Stomach (tissue), 4 donors: ENCODE measurements around the gene PRKACA.

ENCODE experiments used
- CTCF ChIP-seq, 7 experiments: fragments of 450-650 bp in 4 of 7; fragments of 200-600 bp in 3 of 7; sonication (generic) in 3 of 7; IDR thresholded peaks; one replicate each; pipeline ENCODE4 v1.5.1; 2016 to 2019; ENCODE audit warnings: antibody characterized with exemption in 7 of 7, control low read depth in 2 of 7, mild to moderate bottlenecking in 1 of 7
- EP300 ChIP-seq: sonication (generic); formaldehyde crosslinking; IDR thresholded peaks from one replicate; pipeline ENCODE4 v1.6.1; 2017; ENCODE audit warnings: antibody characterized with exemption
- POLR2A ChIP-seq, 4 donors: fragments of 450-650 bp; IDR thresholded peaks; one replicate each; pipeline ENCODE4 v1.6.1; 2016; ENCODE audit warnings: antibody characterized with exemption in 4 of 4, control low read depth in 2 of 4, mild to moderate bottlenecking in 1 of 4, moderate library complexity in 1 of 4
- POLR2AphosphoS5 ChIP-seq, 3 donors: sonication (generic); formaldehyde crosslinking; IDR thresholded peaks; one replicate each; pipeline ENCODE4 v1.6.1; 2016; ENCODE audit warnings: antibody characterized with exemption in 3 of 3

GRCh38 chr19:14160017-14160703, 42.6 kb upstream of the PRKACA start:
- no peak for TF ChIP-seq POLR2AphosphoS5 (IDR thresholded peaks at IDR 0.05)
- TF ChIP-seq CTCF (IDR thresholded peaks at IDR 0.05): no peak
- no peak for TF ChIP-seq POLR2A (IDR thresholded peaks at IDR 0.05)
- TF ChIP-seq EP300: no peak
